Ovary (tissue), 9 donors: Measurements from ENCODE around the gene RAD51C. TPM values are rescaled to one million over a fixed set of nuclear protein-coding genes. Genes with fewer than 3 reads are reported as not detected.

ENCODE experiments used
- DNase-seq, 5 donors: peaks; one replicate each; pipeline ENCODE4 v3.0.0-alpha.2; 2019 to 2020
- H3K27ac ChIP-seq, 2 donors: fragments of 200-600 bp; one replicate each; pipeline versions ENCODE4 v1.5.1 to v1.8.0; 2019 to 2022
- H3K27me3 ChIP-seq: fragments of 200-600 bp; one replicate; pipeline ENCODE4 v1.8.0; 2022
- H3K36me3 ChIP-seq: fragments of 200-600 bp; sonication (generic); one replicate; pipeline ENCODE4 v1.5.1; 2019
- H3K4me1 ChIP-seq: one replicate; pipeline ENCODE4 v1.8.1; 2013; ENCODE audit warnings: mild to moderate bottlenecking, moderate library complexity; ENCODE audit not compliant: insufficient read depth
- H3K4me3 ChIP-seq: fragments of 200-600 bp; sonication (generic); one replicate; pipeline ENCODE4 v1.5.1; 2017
- H3K9me3 ChIP-seq, 2 donors: fragments of 200-600 bp in 1 of 2; sonication (generic) in 1 of 2; one replicate each; pipeline versions ENCODE4 v1.5.1 to v1.8.1; 2013 to 2019; ENCODE audit warnings: mild to moderate bottlenecking in 1 of 2, moderate library complexity in 1 of 2
- EP300 ChIP-seq: sonication (generic); formaldehyde crosslinking; IDR thresholded peaks from one replicate; pipeline ENCODE4 v1.6.1; 2017; ENCODE audit warnings: antibody characterized with exemption
- POLR2A ChIP-seq: fragments of 450-650 bp; IDR thresholded peaks from one replicate; pipeline ENCODE4 v1.6.1; 2017; ENCODE audit warnings: antibody characterized with exemption, mild to moderate bottlenecking, moderate library complexity
- WGBS, 3 donors: extraction: QIAGEN DNeasy Blood & Tissue Kit in 1 of 3; methylation state at CpG; one replicate each; pipeline versions ENCODE4 v1.1.5 to v1.1.7; 2013 to 2017; 5-methylcytosine and 5-hydroxymethylcytosine counted together
- intact Hi-C, 4 donors: fragments of 100-400 bp; cut with DNase I; formaldehyde crosslinking; loops; one replicate each; pipeline versions ENCODE4 v1.11.0 to v1.15.1; 2022 to 2023
- polyA plus RNA-seq, 2 donors: library from polyadenylated mRNA; stranded (reverse); fragments of 200-250 nt in 1 of 2; fragments of 350-450 nt in 1 of 2; fragmentation: Illumina TruSeq in 1 of 2; extraction: RNeasy Lipid Tissue Mini Kit (QIAGEN cat#74804) in 1 of 2; gene quantifications; one replicate each; pipeline ENCODE4 v1.2.3, GENCODE V29; 2013 to 2014
- total RNA-seq, 7 donors: library from RNA; depleted of rRNA in 2 of 7; stranded (reverse); fragments of >200 nt in 2 of 7; fragmentation: NEBNext Ultra II Directional in 3 of 7; extraction: Animal tissue kit (Norgen Biotek cat#: 25700) in 3 of 7; gene quantifications; one replicate each; pipeline versions ENCODE4 v1.1.0 to v1.2.4, GENCODE V29; 2016 to 2023
- TF ChIP-seq, protein P1 (sequence below), 3 donors: fragments of 450-650 bp in 2 of 3; fragments of 200-600 bp in 1 of 3; IDR thresholded peaks; one replicate each; pipeline versions ENCODE4 v1.5.1 to v1.8.0; 2016 to 2022; ENCODE audit warnings: antibody characterized with exemption in 3 of 3, mild to moderate bottlenecking in 1 of 3
- donor health status: DM: no; HTN: no; CAD: no; lungs with moderate emphysema.
- donor health status: DM: no; HTN: no; CAD: no.
- donor health status: Bipolar disorder and iron deficiency.
- donor health status: DM: yes; HTN: yes; CAD: no.
- donor health status: DM: no; HTN: no; CAD: no.
- donor health status: DM: yes; HTN: yes; CAD: no.

The RAD51C gene
- total and polyA plus RNA-seq, 9 donors = 14.2 to 32.1 (median 20.1) TPM

DNA sequence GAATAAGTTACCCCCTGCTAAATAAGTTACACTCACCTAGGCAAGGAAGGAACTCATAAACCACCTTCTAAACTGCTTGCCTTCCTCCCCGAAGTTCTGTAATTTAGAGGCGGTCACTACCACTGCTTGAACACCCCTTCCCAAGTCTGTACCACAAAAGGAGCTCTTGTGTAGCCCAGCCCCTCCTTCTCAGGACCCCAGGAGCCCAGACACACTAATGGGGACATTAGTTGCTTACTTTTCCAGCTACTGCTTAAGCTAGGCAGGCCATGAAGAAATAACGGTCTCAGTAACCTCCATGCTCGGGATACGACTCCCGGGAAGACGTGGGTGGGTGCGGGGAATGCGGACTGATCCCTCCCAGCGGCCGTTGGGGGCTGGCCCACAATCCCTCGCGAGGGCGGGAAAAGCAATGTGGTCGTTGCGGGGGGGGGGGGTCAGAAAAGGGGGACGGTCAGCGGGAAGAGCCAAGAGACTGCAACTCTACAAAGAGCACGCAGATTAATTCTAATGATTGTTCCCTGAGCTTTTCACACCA lies 632 bp upstream of the RAD51C start, which contains the start of gene TEX14:
TSS of gene TEX14 (minus strand) at position 345 of the 538 bp plus-strand sequence. CDS start 40,044 bp downstream, outside the sequence.
- peak within 1 kb of the TSS; percentile 67 for H3K4me3 ChIP-seq
- H3K36me3 ChIP-seq = no peaks in the 10 kb centered on the region
- peak; percentile 13 to 50 (median 32) for DNase-seq
- no peak for TF ChIP-seq EP300
- TF ChIP-seq, protein P1, sequence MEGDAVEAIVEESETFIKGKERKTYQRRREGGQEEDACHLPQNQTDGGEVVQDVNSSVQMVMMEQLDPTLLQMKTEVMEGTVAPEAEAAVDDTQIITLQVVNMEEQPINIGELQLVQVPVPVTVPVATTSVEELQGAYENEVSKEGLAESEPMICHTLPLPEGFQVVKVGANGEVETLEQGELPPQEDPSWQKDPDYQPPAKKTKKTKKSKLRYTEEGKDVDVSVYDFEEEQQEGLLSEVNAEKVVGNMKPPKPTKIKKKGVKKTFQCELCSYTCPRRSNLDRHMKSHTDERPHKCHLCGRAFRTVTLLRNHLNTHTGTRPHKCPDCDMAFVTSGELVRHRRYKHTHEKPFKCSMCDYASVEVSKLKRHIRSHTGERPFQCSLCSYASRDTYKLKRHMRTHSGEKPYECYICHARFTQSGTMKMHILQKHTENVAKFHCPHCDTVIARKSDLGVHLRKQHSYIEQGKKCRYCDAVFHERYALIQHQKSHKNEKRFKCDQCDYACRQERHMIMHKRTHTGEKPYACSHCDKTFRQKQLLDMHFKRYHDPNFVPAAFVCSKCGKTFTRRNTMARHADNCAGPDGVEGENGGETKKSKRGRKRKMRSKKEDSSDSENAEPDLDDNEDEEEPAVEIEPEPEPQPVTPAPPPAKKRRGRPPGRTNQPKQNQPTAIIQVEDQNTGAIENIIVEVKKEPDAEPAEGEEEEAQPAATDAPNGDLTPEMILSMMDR (IDR thresholded peaks at IDR 0.05) = no peak
- TF ChIP-seq POLR2A = no peak
- no peaks in the 10 kb centered on the region for H3K27me3 ChIP-seq
- H3K27ac ChIP-seq = peak within 1 kb of the TSS; percentile 15 to 85
- peaks cover 2% of the 10 kb centered on the region for H3K4me1 ChIP-seq
- intact Hi-C loops = loop anchor here in 1 of 4 donors (5.0 to 10.0 kb wide), 2 partner anchors 64 to 107 kb away; no protein-coding TSS in a partner anchor
- H3K9me3 ChIP-seq = no peaks in the 10 kb centered on the region
- WGBS, 3 donors = 78 to 84% (median 79%) methylated on average over 18 to 19 of the region's 19 CpGs

DNA sequence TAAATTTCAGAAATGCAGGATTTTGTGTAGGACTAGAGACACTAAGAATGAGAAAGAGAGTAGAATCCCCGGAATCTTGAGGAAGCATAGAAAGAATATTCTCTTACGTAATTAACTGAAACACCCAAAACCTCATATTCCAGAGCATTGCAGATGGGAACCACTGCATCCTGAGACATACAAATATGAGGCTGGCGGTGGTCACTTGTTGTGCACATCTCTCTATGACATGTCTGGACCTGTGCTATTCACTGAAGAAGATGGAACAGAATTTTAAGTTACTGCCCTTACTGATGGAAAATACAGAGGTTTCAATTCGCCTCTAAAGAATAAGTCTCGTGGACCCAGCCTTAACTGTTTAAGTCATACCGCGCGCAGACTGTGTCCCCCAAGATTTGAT lies 806 bp downstream of the RAD51C start:
- intact Hi-C loops = loop anchor here in 1 of 4 donors (5.0 to 10.0 kb wide), 2 partner anchors 66 to 108 kb away; no protein-coding TSS in a partner anchor

DNA sequence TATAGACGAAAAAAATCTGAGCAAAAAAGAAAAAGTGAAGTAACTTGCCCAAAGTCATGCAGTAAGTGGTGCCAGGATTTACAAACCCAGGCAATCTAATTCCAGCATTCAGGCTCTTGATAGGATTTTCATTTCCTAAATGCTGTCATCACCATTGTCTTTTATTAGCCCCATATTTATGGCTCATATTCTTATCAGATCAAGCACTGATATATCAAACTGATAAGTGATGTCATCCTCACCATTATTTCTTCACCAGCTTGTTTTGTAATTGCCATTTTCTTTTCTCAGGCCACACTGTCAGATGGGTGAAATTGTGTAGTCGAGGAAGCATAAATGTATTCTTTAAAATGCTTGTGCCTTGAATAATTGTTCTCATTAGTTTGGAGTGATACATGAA lies 1.3 kb downstream of the RAD51C start:
- Histone ChIP-seq H3K4me3 (no peak overlapping the region), H3K9me3 (no peaks in the 10 kb centered on the region), H3K27me3 (no peaks in the 10 kb centered on the region), H3K36me3 (no peaks in the 10 kb centered on the region), H3K4me1 (peaks cover 2% of the 10 kb centered on the region), H3K27ac (no peak overlapping the region)
- intact Hi-C loops = loop anchor here in 1 of 4 donors (5.0 to 10.0 kb wide), 2 partner anchors 66 to 109 kb away; no protein-coding TSS in a partner anchor
- no peak for TF ChIP-seq EP300
- TF ChIP-seq, protein P1 (IDR thresholded peaks at IDR 0.05) = no peak
- no peak for TF ChIP-seq POLR2A
- no peak for DNase-seq
- 71 to 78% (median 74%) methylated on average over 2 of the region's 2 CpGs for WGBS, 3 donors

More for the DNA sequence above, 806 bp downstream of the RAD51C start:
- peak overlapping the region; percentile 67 for H3K4me3 ChIP-seq
- peaks cover 2% of the 10 kb centered on the region for H3K4me1 ChIP-seq
- TF ChIP-seq POLR2A (no peak), EP300 (no peak)
- TF ChIP-seq, protein P1 (IDR thresholded peaks at IDR 0.05) = no peak
- DNase-seq = no peak
- WGBS, 3 donors = 57 to 65% (median 59%) methylated on average over 8 of the region's 8 CpGs
- H3K27me3 ChIP-seq = no peaks in the 10 kb centered on the region
- H3K36me3 ChIP-seq = no peaks in the 10 kb centered on the region
- no peaks in the 10 kb centered on the region for H3K9me3 ChIP-seq
- no peak overlapping the region for H3K27ac ChIP-seq

DNA sequence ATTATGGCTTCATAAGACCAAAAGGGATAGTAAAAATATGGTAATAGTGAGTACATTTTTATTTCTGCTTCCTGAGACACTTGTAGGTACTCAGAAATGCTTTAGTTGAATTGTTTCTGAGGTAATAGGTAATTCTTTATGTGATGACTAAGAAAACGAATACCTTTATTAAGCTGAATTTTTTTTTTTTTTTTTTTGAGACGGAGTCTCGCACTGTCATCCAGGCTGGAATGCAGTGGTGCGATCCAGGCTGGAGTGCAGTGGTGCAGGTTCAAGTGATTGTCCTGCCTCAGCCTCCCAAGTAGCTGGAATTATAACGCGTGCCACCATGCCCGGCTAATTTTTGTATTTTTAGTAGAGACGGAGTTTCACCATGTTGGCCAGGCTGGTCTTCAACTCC lies 1.9 kb downstream of the RAD51C start:
- no peaks in the 10 kb centered on the region for H3K36me3 ChIP-seq
- no peaks in the 10 kb centered on the region for H3K9me3 ChIP-seq
- DNase-seq = no peak
- no peaks in the 10 kb centered on the region for H3K27me3 ChIP-seq
- H3K4me1 ChIP-seq = peaks cover 2% of the 10 kb centered on the region
- no peak for TF ChIP-seq POLR2A
- TF ChIP-seq EP300 = no peak
- TF ChIP-seq, protein P1 (IDR thresholded peaks at IDR 0.05) = no peak
- no peak overlapping the region for H3K4me3 ChIP-seq
- intact Hi-C loops = loop anchor here in 1 of 4 donors (5.0 to 10.0 kb wide), 2 partner anchors 67 to 110 kb away; no protein-coding TSS in a partner anchor
- WGBS, 3 donors = 93 to 94% (median 93%) methylated on average over 8 of the region's 8 CpGs
- no peak overlapping the region for H3K27ac ChIP-seq
